HEK293 (cell line): Measurements from ENCODE around the gene TSPAN7.

Experiments
- CTCF ChIA-PET: fragments of 350-600 bp; formaldehyde crosslinking; extraction: SDS; loops from one replicate; lab custom pipeline; 2021; ENCODE audit warnings: antibody characterized with exemption; lab: Yijun Ruan, JAX
- POLR2A ChIA-PET: fragments of 300-600 bp; formaldehyde crosslinking; extraction: SDS; loops from one replicate; lab custom pipeline; 2020; ENCODE audit warnings: antibody characterized with exemption, inconsistent platforms; lab: Yijun Ruan, JAX
- H3K27ac ChIP-seq: fragments of 200-500 bp; sonication (Bioruptor generic); 2 replicates; pipeline ENCODE4 v1.5.1; 2014; ENCODE audit warnings: low read depth, low read length, control low read depth, inconsistent platforms; ENCODE audit errors: extremely low read depth
- H3K36me3 ChIP-seq, 2 experiments: fragments of 200-500 bp in 1 of 2; sonication (Bioruptor generic) in 1 of 2; 1 replicate in 1 of 2; 2 replicates in 1 of 2; pipeline ENCODE4 v1.5.1; 2014 to 2017; ENCODE audit warnings: inconsistent platforms in 2 of 2, low read length in 2 of 2; ENCODE audit not compliant: control insufficient read depth in 2 of 2, insufficient read depth in 1 of 2
- H3K4me1 ChIP-seq: fragments of 200-500 bp; sonication (Bioruptor generic); 2 replicates; pipeline ENCODE4 v1.5.1; 2014; ENCODE audit warnings: mild to moderate bottlenecking, low read length, inconsistent platforms; ENCODE audit not compliant: control insufficient read depth, insufficient read depth
- H3K4me3 ChIP-seq: 2 replicates; pipeline ENCODE4 v1.5.1; 2011; ENCODE audit warnings: low read depth, mild to moderate bottlenecking, control low read depth, low read length, moderate library complexity
- H3K9me3 ChIP-seq: fragments of 200-500 bp; sonication (Bioruptor generic); 2 replicates; pipeline ENCODE4 v1.5.1; 2014; ENCODE audit warnings: low read depth, low read length, inconsistent platforms; ENCODE audit not compliant: control insufficient read depth, insufficient read depth
- EGR2 ChIP-seq: fragments of 450-650 bp; formaldehyde crosslinking; IDR thresholded peaks from 2 replicates; pipeline ENCODE4 v1.5.1; 2016; ENCODE audit warnings: low read depth, missing biosample characterization, missing genetic modification characterization
- FEZF1 ChIP-seq: fragments of 450-650 bp; formaldehyde crosslinking; IDR thresholded peaks from 2 replicates; pipeline ENCODE4 v1.5.1; 2016; ENCODE audit warnings: missing biosample characterization, missing genetic modification characterization
- HOXD13 ChIP-seq: sonication (generic); formaldehyde crosslinking; IDR thresholded peaks from 2 replicates; pipeline ENCODE4 v1.8.0; 2022; ENCODE audit warnings: missing genetic modification reagents, borderline replicate concordance
- KLF7 ChIP-seq: fragments of 450-650 bp; formaldehyde crosslinking; IDR thresholded peaks from 2 replicates; pipeline ENCODE4 v1.5.1; 2016; ENCODE audit warnings: missing biosample characterization, missing genetic modification characterization, borderline replicate concordance
- KLF9 ChIP-seq: fragments of 450-650 bp; formaldehyde crosslinking; IDR thresholded peaks from 2 replicates; pipeline ENCODE4 v1.5.1; 2016; ENCODE audit warnings: missing biosample characterization, missing genetic modification characterization, low read depth
- TCF7L2 ChIP-seq: IDR thresholded peaks from 2 replicates; pipeline ENCODE4 v1.6.1; 2011; ENCODE audit warnings: low read depth, mild to moderate bottlenecking, inconsistent platforms, low read length, moderate library complexity, borderline replicate concordance
- YY2 ChIP-seq: fragments of 450-650 bp; formaldehyde crosslinking; IDR thresholded peaks from 2 replicates; pipeline ENCODE4 v1.5.1; 2016; ENCODE audit warnings: missing biosample characterization, missing genetic modification characterization
- ZBTB17 ChIP-seq: fragments of 450-650 bp; formaldehyde crosslinking; IDR thresholded peaks from 2 replicates; pipeline ENCODE4 v1.5.1; 2016; ENCODE audit warnings: missing biosample characterization, missing genetic modification characterization
- ZBTB21 ChIP-seq: fragments of 450-650 bp; formaldehyde crosslinking; IDR thresholded peaks from 2 replicates; pipeline ENCODE4 v1.5.1; 2017; ENCODE audit warnings: missing biosample characterization, missing genetic modification characterization
- ZFHX2 ChIP-seq: fragments of 450-650 bp; formaldehyde crosslinking; conservative IDR thresholded peaks from 2 replicates; pipeline ENCODE4 v1.5.1; 2016; ENCODE audit warnings: missing biosample characterization, missing genetic modification characterization
- ZFP37 ChIP-seq: fragments of 450-650 bp; formaldehyde crosslinking; IDR thresholded peaks from 2 replicates; pipeline ENCODE4 v1.5.1; 2016; ENCODE audit warnings: missing biosample characterization, missing genetic modification characterization
- ZFP41 ChIP-seq: fragments of 450-650 bp; formaldehyde crosslinking; IDR thresholded peaks from 2 replicates; pipeline ENCODE4 v1.5.1; 2016; ENCODE audit warnings: missing biosample characterization, missing genetic modification characterization, borderline replicate concordance
- ZFP69B ChIP-seq: fragments of 450-650 bp; formaldehyde crosslinking; IDR thresholded peaks from 2 replicates; pipeline ENCODE4 v1.5.1; 2016; ENCODE audit warnings: missing biosample characterization, missing genetic modification characterization
- ZNF10 ChIP-seq: fragments of 450-650 bp; formaldehyde crosslinking; IDR thresholded peaks from 2 replicates; pipeline ENCODE4 v1.5.1; 2017; ENCODE audit warnings: missing biosample characterization, missing genetic modification characterization
- ZNF140 ChIP-seq: fragments of 450-650 bp; formaldehyde crosslinking; IDR thresholded peaks from 2 replicates; pipeline ENCODE4 v1.5.1; 2016; ENCODE audit warnings: missing biosample characterization, missing genetic modification characterization
- ZNF169 ChIP-seq: fragments of 450-650 bp; formaldehyde crosslinking; IDR thresholded peaks from 2 replicates; pipeline ENCODE4 v1.5.1; 2016; ENCODE audit warnings: missing biosample characterization, missing genetic modification characterization
- ZNF175 ChIP-seq: fragments of 450-650 bp; formaldehyde crosslinking; IDR thresholded peaks from 2 replicates; pipeline ENCODE4 v1.5.1; 2016; ENCODE audit warnings: missing biosample characterization, missing genetic modification characterization
- ZNF211 ChIP-seq: fragments of 450-650 bp; formaldehyde crosslinking; IDR thresholded peaks from 2 replicates; pipeline ENCODE4 v1.5.1; 2016; ENCODE audit warnings: low read depth, missing biosample characterization, missing genetic modification characterization
- ZNF26 ChIP-seq: fragments of 450-650 bp; formaldehyde crosslinking; IDR thresholded peaks from 2 replicates; pipeline ENCODE4 v1.5.1; 2016; ENCODE audit warnings: missing biosample characterization, missing genetic modification characterization
- ZNF266 ChIP-seq: fragments of 450-650 bp; formaldehyde crosslinking; IDR thresholded peaks from 2 replicates; pipeline ENCODE4 v1.5.1; 2016; ENCODE audit warnings: missing biosample characterization, missing genetic modification characterization, low read depth
- ZNF302 ChIP-seq: fragments of 450-650 bp; formaldehyde crosslinking; IDR thresholded peaks from 2 replicates; pipeline ENCODE4 v1.5.1; 2016; ENCODE audit warnings: missing biosample characterization, missing genetic modification characterization, low read depth
- ZNF324 ChIP-seq: fragments of 450-650 bp; formaldehyde crosslinking; IDR thresholded peaks from 2 replicates; pipeline ENCODE4 v1.5.1; 2016; ENCODE audit warnings: missing biosample characterization, missing genetic modification characterization
- ZNF391 ChIP-seq: fragments of 450-650 bp; formaldehyde crosslinking; IDR thresholded peaks from 2 replicates; pipeline ENCODE4 v1.5.1; 2016; ENCODE audit warnings: low read depth, missing biosample characterization, missing genetic modification characterization, borderline replicate concordance
- ZNF473 ChIP-seq: fragments of 450-650 bp; formaldehyde crosslinking; IDR thresholded peaks from 2 replicates; pipeline ENCODE4 v1.5.1; 2017; ENCODE audit warnings: missing biosample characterization, missing genetic modification characterization
- ZNF501 ChIP-seq: fragments of 450-650 bp; formaldehyde crosslinking; IDR thresholded peaks from 2 replicates; pipeline ENCODE4 v1.5.1; 2016; ENCODE audit warnings: missing biosample characterization, missing genetic modification characterization
- ZNF513 ChIP-seq: fragments of 450-650 bp; IDR thresholded peaks from 2 replicates; pipeline ENCODE4 v1.5.1; 2018; ENCODE audit warnings: missing biosample characterization, missing genetic modification characterization
- ZNF521 ChIP-seq: fragments of 450-650 bp; formaldehyde crosslinking; IDR thresholded peaks from 2 replicates; pipeline ENCODE4 v1.5.1; 2017; ENCODE audit warnings: missing biosample characterization, mild to moderate bottlenecking, missing genetic modification characterization
- ZNF544 ChIP-seq: fragments of 450-650 bp; formaldehyde crosslinking; IDR thresholded peaks from 2 replicates; pipeline ENCODE4 v1.5.0; 2017; ENCODE audit warnings: missing biosample characterization, missing genetic modification characterization
- ZNF548 ChIP-seq: fragments of 450-650 bp; formaldehyde crosslinking; IDR thresholded peaks from 2 replicates; pipeline ENCODE4 v1.5.1; 2016; ENCODE audit warnings: missing biosample characterization, missing genetic modification characterization
- ZNF571 ChIP-seq: fragments of 450-650 bp; formaldehyde crosslinking; IDR thresholded peaks from 2 replicates; pipeline ENCODE4 v1.5.0; 2017; ENCODE audit warnings: missing biosample characterization, missing genetic modification characterization
- ZNF624 ChIP-seq: fragments of 450-650 bp; formaldehyde crosslinking; IDR thresholded peaks from 2 replicates; pipeline ENCODE4 v1.5.1; 2017; ENCODE audit warnings: missing biosample characterization, missing genetic modification characterization
- ZNF629 ChIP-seq: fragments of 450-650 bp; formaldehyde crosslinking; IDR thresholded peaks from 2 replicates; pipeline ENCODE4 v1.5.1; 2017; ENCODE audit warnings: missing biosample characterization, missing genetic modification characterization
- ZNF664 ChIP-seq: fragments of 450-650 bp; formaldehyde crosslinking; IDR thresholded peaks from 2 replicates; pipeline ENCODE4 v1.5.1; 2016; ENCODE audit warnings: missing biosample characterization, missing genetic modification characterization
- ZNF707 ChIP-seq: fragments of 450-650 bp; formaldehyde crosslinking; IDR thresholded peaks from 2 replicates; pipeline ENCODE4 v1.5.1; 2016; ENCODE audit warnings: missing biosample characterization, missing genetic modification characterization
- ZNF768 ChIP-seq: fragments of 450-650 bp; formaldehyde crosslinking; IDR thresholded peaks from 2 replicates; pipeline ENCODE4 v1.5.1; 2018; ENCODE audit warnings: missing biosample characterization, mild to moderate bottlenecking, missing genetic modification characterization
- TF ChIP-seq, protein P1 (sequence below): fragments of 450-650 bp; formaldehyde crosslinking; IDR thresholded peaks from 2 replicates; pipeline ENCODE4 v1.5.1; 2016; ENCODE audit warnings: missing biosample characterization, missing genetic modification characterization, low read depth

Gene TSPAN7

DNA sequence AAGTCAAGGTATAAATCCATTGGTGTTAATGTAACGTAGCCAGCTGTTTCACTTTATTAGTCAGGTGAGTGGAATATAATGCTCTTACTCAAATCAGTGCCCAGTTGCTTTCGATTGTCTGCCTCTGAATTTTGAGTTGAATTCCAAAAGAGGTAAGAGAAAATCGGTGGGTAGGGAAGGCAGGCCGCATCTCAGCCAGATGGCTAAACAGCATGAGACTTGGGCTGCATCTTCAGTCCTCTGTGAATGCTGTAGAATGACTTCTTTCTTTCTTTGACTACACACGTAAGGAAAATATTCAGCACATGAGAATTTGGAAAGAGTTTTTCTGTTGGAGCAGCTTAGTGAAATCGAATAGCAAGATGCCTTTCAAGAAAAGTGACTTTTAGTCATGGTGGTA is 49.5 kb downstream of the TSPAN7 start (continued):
- TF ChIP-seq ZNF707 = no peak

GRCh38 chrX:38612281-38612680 is 50.9 kb downstream of the TSPAN7 start:
- Histone ChIP-seq H3K27ac (no peak overlapping the region), H3K9me3 (no peaks in the 10 kb centered on the region; the same call in 1 of the 2 replicates), H3K4me1 (no peaks in the 10 kb centered on the region), H3K36me3 (no peaks in the 10 kb centered on the region), H3K4me3 (no peak overlapping the region)
- no peak for TF ChIP-seq ZNF302
- CTCF ChIA-PET = interaction anchor here (0.5 kb wide), 1 partner anchor 57 kb away, joined by 4 read pairs; no protein-coding TSS in a partner anchor
- POLR2A ChIA-PET = no interaction called here

DNA sequence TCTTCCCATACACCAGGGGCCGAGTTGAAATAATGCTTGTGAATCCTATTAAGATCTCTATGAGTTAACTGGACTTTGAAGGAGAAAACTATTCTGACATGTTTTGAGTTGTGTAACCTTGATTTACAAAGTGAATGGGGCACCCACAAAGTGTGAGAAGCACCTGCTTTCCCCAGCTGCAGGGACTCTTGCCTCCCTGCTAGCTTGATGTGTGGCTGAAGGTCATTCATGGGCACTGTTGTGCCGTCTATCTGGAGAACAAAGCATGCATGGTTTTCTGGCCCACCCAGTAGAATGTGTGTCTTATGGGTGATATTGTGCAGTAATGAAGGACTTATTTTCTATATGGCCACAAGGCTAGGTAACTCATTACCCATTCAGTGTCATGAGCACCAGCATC is 53.1 kb downstream of the TSPAN7 start:
- CTCF ChIA-PET = interaction anchor here (0.7 to 2.2 kb wide), 2 partner anchors 13 to 279 kb away, joined by 4 to 18 read pairs; no protein-coding TSS in a partner anchor

GRCh38 chrX:38616904-38617303 is 55.6 kb downstream of the TSPAN7 start:
- CTCF ChIA-PET = no interaction called here
- Histone ChIP-seq H3K9me3 (no peaks in the 10 kb centered on the region; the same call in 1 of the 2 replicates), H3K36me3 (no peaks in the 10 kb centered on the region), H3K4me1 (no peaks in the 10 kb centered on the region), H3K4me3 (no peak overlapping the region), H3K27ac (no peak overlapping the region)
- TF ChIP-seq ZNF324 (tag by site-specific recombination) = no peak
- no peak for TF ChIP-seq ZFHX2
- no peak for TF ChIP-seq ZFP41 (tag by site-specific recombination)
- TF ChIP-seq, protein P1, sequence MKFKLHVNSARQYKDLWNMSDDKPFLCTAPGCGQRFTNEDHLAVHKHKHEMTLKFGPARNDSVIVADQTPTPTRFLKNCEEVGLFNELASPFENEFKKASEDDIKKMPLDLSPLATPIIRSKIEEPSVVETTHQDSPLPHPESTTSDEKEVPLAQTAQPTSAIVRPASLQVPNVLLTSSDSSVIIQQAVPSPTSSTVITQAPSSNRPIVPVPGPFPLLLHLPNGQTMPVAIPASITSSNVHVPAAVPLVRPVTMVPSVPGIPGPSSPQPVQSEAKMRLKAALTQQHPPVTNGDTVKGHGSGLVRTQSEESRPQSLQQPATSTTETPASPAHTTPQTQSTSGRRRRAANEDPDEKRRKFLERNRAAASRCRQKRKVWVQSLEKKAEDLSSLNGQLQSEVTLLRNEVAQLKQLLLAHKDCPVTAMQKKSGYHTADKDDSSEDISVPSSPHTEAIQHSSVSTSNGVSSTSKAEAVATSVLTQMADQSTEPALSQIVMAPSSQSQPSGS = no peak
- TF ChIP-seq ZNF544 (tag by site-specific recombination) = no peak
- no peak for TF ChIP-seq EGR2 (tag by site-specific recombination)
- no peak for TF ChIP-seq ZNF629 (tag by site-specific recombination)
- no peak for TF ChIP-seq KLF9
- no peak for TF ChIP-seq ZNF26 (tag by site-specific recombination)
- no peak for TF ChIP-seq HOXD13 (CRISPR knock-in tag)
- no peak for TF ChIP-seq ZNF513 (tag by site-specific recombination)
- no peak for TF ChIP-seq ZBTB21 (tag by site-specific recombination)
- TF ChIP-seq ZNF211 (tag by site-specific recombination) = no peak
- no peak for TF ChIP-seq ZFP69B (tag by site-specific recombination)
- no peak for TF ChIP-seq ZNF473
- TF ChIP-seq ZNF391 (tag by site-specific recombination) = no peak
- no peak for TF ChIP-seq ZNF140
- no peak for TF ChIP-seq KLF7 (tag by site-specific recombination)
- no peak for TF ChIP-seq ZNF169 (tag by site-specific recombination)
- no peak for TF ChIP-seq ZNF624 (tag by site-specific recombination)
- POLR2A ChIA-PET = no interaction called here

More for the DNA sequence above, 53.1 kb downstream of the TSPAN7 start:
- H3K27ac ChIP-seq = no peak overlapping the region
- POLR2A ChIA-PET = interaction anchor here (0.7 kb wide), 1 partner anchor 13 kb away, joined by 3 read pairs; no protein-coding TSS in a partner anchor
- H3K4me1 ChIP-seq = no peaks in the 10 kb centered on the region
- no peak overlapping the region for H3K4me3 ChIP-seq
- no peaks in the 10 kb centered on the region for H3K36me3 ChIP-seq
- H3K9me3 ChIP-seq = no peaks in the 10 kb centered on the region; the same call in 1 of the 2 replicates
- TF ChIP-seq ZNF571 (tag by site-specific recombination) (no peak), ZNF140 (no peak), TCF7L2 (no peak), ZNF521 (tag by site-specific recombination) (no peak), ZNF624 (tag by site-specific recombination) (no peak), ZNF548 (tag by site-specific recombination) (no peak), ZNF664 (tag by site-specific recombination) (no peak), FEZF1 (tag by site-specific recombination) (no peak), ZNF629 (tag by site-specific recombination) (no peak), YY2 (tag by site-specific recombination) (no peak), ZNF324 (tag by site-specific recombination) (no peak), ZNF501 (no peak), ZNF10 (tag by site-specific recombination) (no peak), ZBTB17 (tag by site-specific recombination) (no peak), ZNF266 (no peak), ZNF768 (tag by site-specific recombination) (no peak), ZNF175 (tag by site-specific recombination) (no peak), ZFP37 (tag by site-specific recombination) (no peak)
